ENCODE results near the gene PRSS23.

PRSS23 gene

GRCh38 chr11:86790867-86791849 lies 9.2 kb upstream of the PRSS23 start:
- TF ChIP-seq CTCF (IDR thresholded peaks at IDR 0.05; ENCODE audit: low read depth, low read length), result no peak
- no peak overlapping the region for H3K4me3 ChIP-seq (ENCODE audit: low read depth, low read length)

GRCh38 chr11:86792150-86792549 lies 8.2 kb upstream of the PRSS23 start:
- no peak for TF ChIP-seq CTCF (IDR thresholded peaks at IDR 0.05; ENCODE audit: low read depth, low read length)
- no peak overlapping the region for H3K4me3 ChIP-seq (ENCODE audit: low read depth, low read length)

GRCh38 chr11:86793307-86793706 lies 7.0 kb upstream of the PRSS23 start:
- no peak for TF ChIP-seq CTCF (IDR thresholded peaks at IDR 0.05; ENCODE audit: low read depth, low read length)
- H3K4me3 ChIP-seq (ENCODE audit: low read depth, low read length), result no peak overlapping the region

- H3K4me3 ChIP-seq (ENCODE audit: low read depth, low read length), result no peak overlapping the region
- TF ChIP-seq CTCF (IDR thresholded peaks at IDR 0.05; ENCODE audit: low read depth, low read length), result no peak
These were observed 4.8 kb upstream of the PRSS23 start for GRCh38 chr11:86795511-86795910.

- TF ChIP-seq CTCF (IDR thresholded peaks at IDR 0.05; ENCODE audit: low read depth, low read length), result no peak
- no peak overlapping the region for H3K4me3 ChIP-seq (ENCODE audit: low read depth, low read length)
These were observed 4.4 kb upstream of the PRSS23 start for GRCh38 chr11:86795949-86796348.

- no peak overlapping the region for H3K4me3 ChIP-seq (ENCODE audit: low read depth, low read length)
- TF ChIP-seq CTCF (IDR thresholded peaks at IDR 0.05; ENCODE audit: low read depth, low read length), result no peak
These were observed 3.2 kb upstream of the PRSS23 start for GRCh38 chr11:86797133-86797532.

GRCh38 chr11:86798988-86799387 lies 1.4 kb upstream of the PRSS23 start:
- no peak for TF ChIP-seq CTCF (IDR thresholded peaks at IDR 0.05; ENCODE audit: low read depth, low read length)
- H3K4me3 ChIP-seq (ENCODE audit: low read depth, low read length), result no peak overlapping the region

All from WI38 (cell line).